CD14-positive monocyte (primary cell): Measurements from ENCODE around the gene CAV1. TPM values are rescaled to one million over a fixed set of nuclear protein-coding genes. Genes with fewer than 3 reads are reported as not detected.

ENCODE experiments used
- DNase-seq, 3 donors: peaks; one replicate each; pipeline ENCODE4 v3.0.0-alpha.2; 2011 to 2022
- H2AFZ ChIP-seq: 2 replicates; pipeline ENCODE4 v1.6.0; 2012; ENCODE audit warnings: mild to moderate bottlenecking, low read depth, low read length, inconsistent platforms; ENCODE audit not compliant: insufficient read depth, poor library complexity, severe bottlenecking
- H3K27ac ChIP-seq, 2 donors: 1 replicate in 1 of 2; 2 replicates in 1 of 2; pipeline ENCODE4 v1.5.1; 2012 to 2013; ENCODE audit warnings: low read length in 2 of 2, control low read depth in 1 of 2, inconsistent platforms in 1 of 2, low read depth in 1 of 2, mild to moderate bottlenecking in 1 of 2
- H3K27me3 ChIP-seq, 2 donors: one replicate each; pipeline versions ENCODE4 v1.6.0 to v1.6.1; 2011 to 2013; ENCODE audit warnings: low read length in 2 of 2; ENCODE audit not compliant: control insufficient read depth in 2 of 2, insufficient read depth in 2 of 2
- H3K36me3 ChIP-seq, 2 donors: replicated peaks in 1 of 2; 1 replicate in 1 of 2; 2 replicates in 1 of 2; pipeline versions ENCODE4 v1.5.1 to v1.6.1; 2012 to 2013; ENCODE audit warnings: low read length in 2 of 2, control low read depth in 1 of 2, inconsistent platforms in 1 of 2, mild to moderate bottlenecking in 1 of 2; ENCODE audit not compliant: insufficient read depth in 2 of 2, control insufficient read depth in 1 of 2
- H3K4me1 ChIP-seq, 2 donors: 1 replicate in 1 of 2; 2 replicates in 1 of 2; pipeline versions ENCODE4 v1.5.1 to v1.6.1; 2012 to 2013; ENCODE audit warnings: low read length in 2 of 2, control low read depth in 1 of 2, inconsistent platforms in 1 of 2, mild to moderate bottlenecking in 1 of 2, moderate library complexity in 1 of 2; ENCODE audit not compliant: insufficient read depth in 2 of 2, control insufficient read depth in 1 of 2
- H3K4me2 ChIP-seq: replicated peaks from 2 replicates; pipeline ENCODE3; 2012; ENCODE audit warnings: low read length, moderate library complexity, mild to moderate bottlenecking; ENCODE audit not compliant: poor library complexity, severe bottlenecking; ENCODE audit errors: extremely low read depth
- H3K4me3 ChIP-seq, 3 experiments: fragments of 200-600 bp in 1 of 3; sonication (generic) in 1 of 3; replicated peaks in 1 of 3; 1 replicate in 2 of 3; 2 replicates in 1 of 3; pipeline ENCODE4 v1.5.1; 2011 to 2013; ENCODE audit warnings: low read length in 3 of 3, mild to moderate bottlenecking in 3 of 3, control low read depth in 2 of 3, low read depth in 2 of 3, inconsistent platforms in 1 of 3, moderate library complexity in 1 of 3
- H3K79me2 ChIP-seq: 2 replicates; pipeline ENCODE4 v1.6.0; 2012; ENCODE audit warnings: mild to moderate bottlenecking, control low read depth, inconsistent platforms, low read length, moderate library complexity; ENCODE audit not compliant: insufficient read depth
- H3K9ac ChIP-seq: 2 replicates; pipeline ENCODE4 v1.6.0; 2017; ENCODE audit warnings: low read length, mild to moderate bottlenecking; ENCODE audit not compliant: insufficient read depth, poor library complexity, severe bottlenecking
- H3K9me3 ChIP-seq, 2 donors: replicated peaks in 1 of 2; 1 replicate in 1 of 2; 2 replicates in 1 of 2; pipeline versions ENCODE4 v1.5.1 to v1.6.1; 2012 to 2013; ENCODE audit warnings: low read length in 2 of 2, control low read depth in 1 of 2; ENCODE audit not compliant: control insufficient read depth in 1 of 2, insufficient read depth in 1 of 2
- H4K20me1 ChIP-seq: 2 replicates; pipeline ENCODE4 v1.6.0; 2012; ENCODE audit warnings: mild to moderate bottlenecking, low read length, control low read depth, moderate library complexity; ENCODE audit not compliant: insufficient read depth
- H3K27ac Mint-ChIP-seq, 7 donors: one replicate each; pipeline ENCODE4 v1.8.0; 2020; ENCODE audit warnings: mild to moderate bottlenecking in 7 of 7, mixed read lengths in 7 of 7, moderate library complexity in 6 of 7, inconsistent platforms in 2 of 7
- H3K27me3 Mint-ChIP-seq, 3 donors: one replicate each; pipeline ENCODE4 v1.8.0; 2021 to 2022; ENCODE audit warnings: low read depth in 3 of 3, mild to moderate bottlenecking in 3 of 3, mixed read lengths in 3 of 3, moderate library complexity in 3 of 3, inconsistent platforms in 1 of 3
- H3K36me3 Mint-ChIP-seq, 2 donors: one replicate each; pipeline ENCODE4 v1.8.0; 2020; ENCODE audit warnings: mixed read lengths in 2 of 2, inconsistent platforms in 1 of 2, mild to moderate bottlenecking in 1 of 2
- H3K4me1 Mint-ChIP-seq: one replicate; pipeline ENCODE4 v1.8.0; 2020; ENCODE audit warnings: mild to moderate bottlenecking, mixed read lengths
- H3K4me3 Mint-ChIP-seq, 2 donors: one replicate each; pipeline ENCODE4 v1.8.0; 2020; ENCODE audit warnings: mild to moderate bottlenecking in 2 of 2, mixed read lengths in 2 of 2, moderate library complexity in 1 of 2
- H3K9me3 Mint-ChIP-seq, 7 donors: one replicate each; pipeline ENCODE4 v1.8.0; 2020 to 2022; ENCODE audit warnings: mixed read lengths in 7 of 7, mild to moderate bottlenecking in 6 of 7, moderate library complexity in 6 of 7, inconsistent platforms in 2 of 7
- WGBS: methylation state at CpG from one replicate; pipeline ENCODE4 v1.1.5; 2013; ENCODE audit warnings: missing lambda C conversion rate; ENCODE audit not compliant: insufficient coverage; 5-methylcytosine and 5-hydroxymethylcytosine counted together
- intact Hi-C, 2 donors: fragments of 100-400 bp; cut with micrococcal nuclease; formaldehyde crosslinking; loops; one replicate each; pipeline versions ENCODE4 v1.15.0 to v1.15.1; 2023
- polyA plus RNA-seq, 3 donors: library from polyadenylated mRNA; depleted of rRNA in 1 of 3; unstranded in 2 of 3; stranded (reverse) in 1 of 3; fragments of 300-500 nt in 2 of 3; fragments of >200 nt in 1 of 3; fragmentation: Illumina TruSeq in 2 of 3; gene quantifications; 1 replicate in 2 of 3; 2 replicates in 1 of 3; pipeline ENCODE4 v1.2.3, GENCODE V29; 2012 to 2021
- TF ChIP-seq, protein P1 (sequence below): fragments of 200-600 bp; IDR thresholded peaks from one replicate; pipeline ENCODE4 v1.8.0; 2022; ENCODE audit warnings: antibody characterized with exemption, mild to moderate bottlenecking

The CAV1 gene
- polyA plus RNA-seq, 3 donors: not detected

- Mint-ChIP-seq H3K4me3 (no peak overlapping the region), H3K9me3 (peaks cover 0 to 1% (median 0%) of the 10 kb centered on the region in 7 donors), H3K4me1 (peaks cover 10% of the 10 kb centered on the region), H3K36me3 (no peaks in the 10 kb centered on the region), H3K27ac (no peak overlapping the region), H3K27me3 (peaks cover 0 to 2% (median 2%) of the 10 kb centered on the region in 3 donors)
- no peaks in the 10 kb centered on the region for H3K36me3 ChIP-seq
- no peak overlapping the region for H3K4me3 ChIP-seq
- TF ChIP-seq, protein P1, sequence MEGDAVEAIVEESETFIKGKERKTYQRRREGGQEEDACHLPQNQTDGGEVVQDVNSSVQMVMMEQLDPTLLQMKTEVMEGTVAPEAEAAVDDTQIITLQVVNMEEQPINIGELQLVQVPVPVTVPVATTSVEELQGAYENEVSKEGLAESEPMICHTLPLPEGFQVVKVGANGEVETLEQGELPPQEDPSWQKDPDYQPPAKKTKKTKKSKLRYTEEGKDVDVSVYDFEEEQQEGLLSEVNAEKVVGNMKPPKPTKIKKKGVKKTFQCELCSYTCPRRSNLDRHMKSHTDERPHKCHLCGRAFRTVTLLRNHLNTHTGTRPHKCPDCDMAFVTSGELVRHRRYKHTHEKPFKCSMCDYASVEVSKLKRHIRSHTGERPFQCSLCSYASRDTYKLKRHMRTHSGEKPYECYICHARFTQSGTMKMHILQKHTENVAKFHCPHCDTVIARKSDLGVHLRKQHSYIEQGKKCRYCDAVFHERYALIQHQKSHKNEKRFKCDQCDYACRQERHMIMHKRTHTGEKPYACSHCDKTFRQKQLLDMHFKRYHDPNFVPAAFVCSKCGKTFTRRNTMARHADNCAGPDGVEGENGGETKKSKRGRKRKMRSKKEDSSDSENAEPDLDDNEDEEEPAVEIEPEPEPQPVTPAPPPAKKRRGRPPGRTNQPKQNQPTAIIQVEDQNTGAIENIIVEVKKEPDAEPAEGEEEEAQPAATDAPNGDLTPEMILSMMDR: no peak
- no peak overlapping the region for H3K27ac ChIP-seq
- no peaks in the 10 kb centered on the region for H3K27me3 ChIP-seq
- no peaks in the 10 kb centered on the region for H3K79me2 ChIP-seq
- H2AFZ ChIP-seq: no peak overlapping the region
- H3K9ac ChIP-seq: no peak overlapping the region
- intact Hi-C loops: no loop called here
- H3K4me1 ChIP-seq: peaks cover 6 to 7% of the 10 kb centered on the region in 2 donors
- no peak for DNase-seq
- no peak overlapping the region for H3K4me2 ChIP-seq
- WGBS: 100% methylated on average over 1 of the region's 3 CpGs
- no peaks in the 10 kb centered on the region for H4K20me1 ChIP-seq
- H3K9me3 ChIP-seq: no peaks in the 10 kb centered on the region
Measured at GRCh38 chr7:116569737-116570136, 44.9 kb downstream of the CAV1 start.

DNA sequence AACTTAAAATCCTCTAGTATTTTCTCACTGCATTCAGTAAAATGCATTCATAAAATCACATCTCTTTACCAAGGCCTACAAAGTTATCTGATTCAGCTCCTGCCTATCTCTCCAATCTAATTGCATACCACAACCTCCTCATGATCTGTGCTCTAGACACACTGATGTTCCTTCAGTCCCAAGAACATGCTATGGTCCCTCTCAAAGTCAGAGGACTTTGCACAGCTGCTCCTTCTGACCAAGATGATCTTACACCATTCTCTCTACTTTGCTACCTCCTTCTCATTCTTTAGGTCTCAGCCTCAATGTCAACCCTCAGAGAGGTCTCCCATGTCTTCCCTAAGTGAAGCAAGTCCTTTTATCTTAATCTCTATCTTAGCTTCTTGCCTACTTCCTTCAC, 45.5 kb downstream of the CAV1 start:
- Mint-ChIP-seq H3K27ac (no peak overlapping the region), H3K36me3 (no peaks in the 10 kb centered on the region), H3K4me3 (no peak overlapping the region), H3K9me3 (no peaks in the 10 kb centered on the region), H3K4me1 (peaks cover 10% of the 10 kb centered on the region), H3K27me3 (no peaks in the 10 kb centered on the region)
- H3K4me1 ChIP-seq: peaks cover 6 to 7% of the 10 kb centered on the region in 2 donors
- no peak overlapping the region for H3K27ac ChIP-seq
- TF ChIP-seq, protein P1: no peak
- H4K20me1 ChIP-seq: no peaks in the 10 kb centered on the region
- no peaks in the 10 kb centered on the region for H3K9me3 ChIP-seq
- H3K4me3 ChIP-seq: no peak overlapping the region
- no peak overlapping the region for H2AFZ ChIP-seq
- H3K36me3 ChIP-seq: no peaks in the 10 kb centered on the region
- H3K79me2 ChIP-seq: no peaks in the 10 kb centered on the region
- no peak for DNase-seq
- intact Hi-C loops: no loop called here
- H3K9ac ChIP-seq: no peak overlapping the region
- no peaks in the 10 kb centered on the region for H3K27me3 ChIP-seq
- H3K4me2 ChIP-seq: no peak overlapping the region
